H9 (cell line): ENCODE results near the gene TDP1. TPM values are rescaled to one million over a fixed set of nuclear protein-coding genes. Genes with fewer than 3 reads are reported as not detected.

Experiments
- DNase-seq: peaks from one replicate; pipeline ENCODE4 v3.0.0-alpha.2; 2017
- H2AFZ ChIP-seq: one replicate; pipeline ENCODE4 v1.6.1; 2013; ENCODE audit warnings: mild to moderate bottlenecking, low read length, control low read depth, moderate library complexity
- H2AK5ac ChIP-seq: 2 replicates; pipeline ENCODE4 v1.6.1; 2013; ENCODE audit warnings: low read length, control low read depth, mixed read lengths; ENCODE audit not compliant: insufficient read length
- H2BK120ac ChIP-seq: one replicate; pipeline ENCODE4 v1.6.1; 2013; ENCODE audit warnings: low read depth, mild to moderate bottlenecking, low read length, control low read depth, inconsistent platforms; ENCODE audit not compliant: poor library complexity, severe bottlenecking
- H2BK12ac ChIP-seq: 2 replicates; pipeline ENCODE4 v1.6.1; 2013; ENCODE audit warnings: low read length, control low read depth, mixed read lengths, low read depth; ENCODE audit not compliant: insufficient read length
- H2BK15ac ChIP-seq: 2 replicates; pipeline ENCODE4 v1.6.1; 2013; ENCODE audit warnings: low read depth, low read length, control low read depth
- H2BK20ac ChIP-seq: one replicate; pipeline ENCODE4 v1.6.1; 2013; ENCODE audit warnings: low read depth, mild to moderate bottlenecking, low read length, control low read depth, inconsistent platforms; ENCODE audit not compliant: poor library complexity, severe bottlenecking
- H2BK5ac ChIP-seq: 2 replicates; pipeline ENCODE4 v1.6.1; 2013; ENCODE audit warnings: low read length, control low read depth, mixed read lengths; ENCODE audit not compliant: insufficient read length
- H3K14ac ChIP-seq: 2 replicates; pipeline ENCODE4 v1.6.1; 2013; ENCODE audit warnings: low read length, control low read depth; ENCODE audit not compliant: insufficient read depth
- H3K18ac ChIP-seq: 2 replicates; pipeline ENCODE4 v1.6.1; 2013; ENCODE audit warnings: low read depth, mild to moderate bottlenecking, mixed read lengths, low read length, control low read depth; ENCODE audit not compliant: insufficient read length
- H3K23ac ChIP-seq: 2 replicates; pipeline ENCODE4 v1.6.1; 2013; ENCODE audit warnings: low read length, control low read depth, mixed read lengths, low read depth; ENCODE audit not compliant: insufficient read length
- H3K23me2 ChIP-seq: 2 replicates; pipeline ENCODE4 v1.6.1; 2013; ENCODE audit warnings: low read depth, mild to moderate bottlenecking, mixed read lengths, low read length, control low read depth; ENCODE audit not compliant: insufficient read length, poor library complexity, severe bottlenecking
- H3K27ac ChIP-seq: 2 replicates; pipeline ENCODE4 v1.5.1; 2013; ENCODE audit warnings: low read length, control low read depth, mixed read lengths, low read depth; ENCODE audit not compliant: insufficient read length
- H3K27me3 ChIP-seq: 2 replicates; pipeline ENCODE4 v1.6.1; 2013; ENCODE audit warnings: low read length, control low read depth, inconsistent platforms; ENCODE audit not compliant: insufficient read depth
- H3K4ac ChIP-seq: 2 replicates; pipeline ENCODE4 v1.6.1; 2013; ENCODE audit warnings: low read depth, mild to moderate bottlenecking, control low read depth, inconsistent platforms, low read length, moderate library complexity
- H3K4me1 ChIP-seq: 2 replicates; pipeline ENCODE4 v1.6.1; 2013; ENCODE audit warnings: low read length, control low read depth, inconsistent platforms; ENCODE audit not compliant: insufficient read depth
- H3K4me2 ChIP-seq: 2 replicates; pipeline ENCODE4 v1.6.1; 2013; ENCODE audit warnings: low read length, control low read depth, mixed read lengths; ENCODE audit not compliant: insufficient read length, insufficient read depth
- H3K56ac ChIP-seq: 2 replicates; pipeline ENCODE4 v1.6.1; 2013; ENCODE audit warnings: low read depth, mild to moderate bottlenecking, mixed read lengths, low read length, control low read depth; ENCODE audit not compliant: insufficient read length
- H3K79me1 ChIP-seq: 2 replicates; pipeline ENCODE4 v1.6.1; 2013; ENCODE audit warnings: low read depth, mild to moderate bottlenecking, moderate library complexity, low read length, control low read depth, inconsistent platforms; ENCODE audit not compliant: insufficient read depth, poor library complexity, severe bottlenecking
- H3K79me2 ChIP-seq: 2 replicates; pipeline ENCODE4 v1.6.1; 2013; ENCODE audit warnings: low read length, control low read depth, inconsistent platforms; ENCODE audit not compliant: insufficient read depth
- H3K9ac ChIP-seq: 2 replicates; pipeline ENCODE4 v1.6.1; 2013; ENCODE audit warnings: low read length, control low read depth, mixed read lengths; ENCODE audit not compliant: insufficient read length; ENCODE audit errors: extremely low read depth
- H3K9me3 ChIP-seq: one replicate; pipeline ENCODE4 v1.6.1; 2013; ENCODE audit warnings: low read depth, low read length, inconsistent platforms; ENCODE audit not compliant: control insufficient read depth
- H3T11ph ChIP-seq: one replicate; pipeline ENCODE4 v1.6.1; 2013; ENCODE audit warnings: mild to moderate bottlenecking, low read length, control low read depth, inconsistent platforms
- H4K20me1 ChIP-seq: one replicate; pipeline ENCODE4 v1.6.1; 2013; ENCODE audit not compliant: control insufficient read depth, insufficient read length, insufficient read depth
- H4K5ac ChIP-seq: 2 replicates; pipeline ENCODE4 v1.6.1; 2013; ENCODE audit warnings: low read depth, mild to moderate bottlenecking, mixed read lengths, low read length, control low read depth; ENCODE audit not compliant: insufficient read length
- H4K8ac ChIP-seq: replicated peaks from 2 replicates; pipeline ENCODE4 v1.6.1; 2013; ENCODE audit warnings: low read length, control low read depth, mixed read lengths, low read depth; ENCODE audit not compliant: insufficient read length
- H4K91ac ChIP-seq: 2 replicates; pipeline ENCODE4 v1.6.1; 2013; ENCODE audit warnings: low read depth, mild to moderate bottlenecking, moderate library complexity, mixed read lengths, low read length, control low read depth; ENCODE audit not compliant: insufficient read length
- H3K27ac Mint-ChIP-seq, 3 experiments: 2 replicates in 2 of 3; 3 replicates in 1 of 3; pipeline ENCODE4 v1.8.0; 2020 to 2021; ENCODE audit warnings: mixed read lengths in 3 of 3, mild to moderate bottlenecking in 1 of 3, moderate library complexity in 1 of 3
- H3K27me3 Mint-ChIP-seq: 2 replicates; pipeline ENCODE4 v1.8.0; 2021; ENCODE audit warnings: low read depth, mild to moderate bottlenecking, moderate library complexity, mixed read lengths
- H3K36me3 Mint-ChIP-seq, 3 experiments: 2 replicates in 2 of 3; 3 replicates in 1 of 3; pipeline ENCODE4 v1.8.0; 2020 to 2021; ENCODE audit warnings: low read depth in 3 of 3, mixed read lengths in 3 of 3; ENCODE audit not compliant: insufficient read depth in 1 of 3
- H3K4me1 Mint-ChIP-seq, 2 experiments: 2 replicates each; pipeline ENCODE4 v1.8.0; 2020; ENCODE audit warnings: mixed read lengths in 2 of 2
- H3K4me3 Mint-ChIP-seq, 2 experiments: 2 replicates in 1 of 2; 3 replicates in 1 of 2; pipeline ENCODE4 v1.8.0; 2020 to 2021; ENCODE audit warnings: mild to moderate bottlenecking in 2 of 2, mixed read lengths in 2 of 2, moderate library complexity in 1 of 2
- H3K9me3 Mint-ChIP-seq, 2 experiments: 2 replicates in 1 of 2; 3 replicates in 1 of 2; pipeline ENCODE4 v1.8.0; 2020; ENCODE audit warnings: mild to moderate bottlenecking in 2 of 2, mixed read lengths in 2 of 2, moderate library complexity in 1 of 2
- WGBS: extraction: QIAGEN DNeasy Blood & Tissue Kit; methylation state at CpG from one replicate; pipeline ENCODE4 v1.1.7; 2013; ENCODE audit warnings: missing lambda C conversion rate, low lambda C conversion rate, mixed read lengths; ENCODE audit not compliant: insufficient read length; ENCODE audit errors: extremely low coverage; 5-methylcytosine and 5-hydroxymethylcytosine counted together
- total RNA-seq: library from RNA; stranded (reverse); gene quantifications from 2 replicates; pipeline ENCODE4 v1.2.1, GENCODE V29; 2021
- TF ChIP-seq, protein P1 (sequence below): fragments of 200-600 bp; sonication (generic); conservative IDR thresholded peaks from 3 replicates; pipeline ENCODE4 v1.8.0; 2021; ENCODE audit warnings: antibody characterized with exemption, mild to moderate bottlenecking

The TDP1 gene
- total RNA-seq, 1 experiment from 2014 or later = 53.4 TPM

DNA sequence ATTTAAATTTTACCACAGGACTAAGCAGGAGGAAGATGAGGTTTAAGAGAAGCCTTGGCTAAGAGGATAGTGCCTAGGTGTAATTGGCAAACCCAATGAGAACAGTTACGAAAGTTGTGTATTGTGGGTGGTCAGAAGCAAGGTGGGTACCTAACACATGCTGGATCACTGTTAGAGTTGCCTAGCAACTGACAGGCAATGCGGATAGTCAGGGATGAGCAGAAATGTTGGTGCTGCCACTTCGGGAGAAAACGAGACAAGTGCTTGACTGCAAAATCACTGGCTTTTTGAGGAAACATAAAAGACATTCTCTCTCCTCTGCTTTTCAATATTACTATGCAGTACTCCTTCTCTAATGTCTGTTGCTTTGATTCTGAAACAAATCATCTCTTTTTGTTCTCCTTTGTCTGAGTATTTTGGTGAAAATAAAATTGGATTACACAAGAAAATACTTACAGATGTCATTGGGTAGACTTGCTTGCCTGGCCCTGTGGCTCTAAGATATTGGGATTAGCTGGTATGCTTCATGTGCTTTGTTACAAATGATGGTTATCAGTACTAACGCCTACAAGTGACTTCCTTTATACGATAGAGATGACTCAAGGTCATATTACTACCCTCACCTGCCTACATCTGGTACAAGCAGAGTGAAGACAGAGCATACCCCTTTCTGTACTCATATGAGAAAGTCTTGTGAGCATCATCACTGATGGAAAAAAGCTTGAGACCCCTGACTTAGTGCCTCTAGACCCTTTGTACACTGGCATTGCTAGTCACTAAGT is 48.0 kb downstream of the TDP1 start:
- Histone ChIP-seq H2BK20ac (no peak overlapping the region), H2BK120ac (no peak overlapping the region), H3K27ac (no peak overlapping the region), H3K9ac (no peak overlapping the region), H3K23ac (no peak overlapping the region), H3K4ac (no peak overlapping the region), H4K91ac (no peak overlapping the region), H2BK5ac (no peak overlapping the region), H2AK5ac (no peak overlapping the region), H3K23me2 (no peaks in the 10 kb centered on the region), H4K8ac (no peak overlapping the region), H3K9me3 (no peaks in the 10 kb centered on the region), H2AFZ (no peak overlapping the region), H2BK15ac (no peak overlapping the region), H3T11ph (no peak overlapping the region), H3K56ac (no peak overlapping the region), H3K4me1 (no peaks in the 10 kb centered on the region), H3K27me3 (no peaks in the 10 kb centered on the region), H3K4me2 (no peak overlapping the region), H3K79me1 (no peaks in the 10 kb centered on the region), H4K5ac (no peak overlapping the region), H2BK12ac (no peak overlapping the region), H3K79me2 (no peaks in the 10 kb centered on the region), H3K14ac (no peak overlapping the region), H4K20me1 (no peaks in the 10 kb centered on the region), H3K18ac (no peak overlapping the region)
- TF ChIP-seq, protein P1, sequence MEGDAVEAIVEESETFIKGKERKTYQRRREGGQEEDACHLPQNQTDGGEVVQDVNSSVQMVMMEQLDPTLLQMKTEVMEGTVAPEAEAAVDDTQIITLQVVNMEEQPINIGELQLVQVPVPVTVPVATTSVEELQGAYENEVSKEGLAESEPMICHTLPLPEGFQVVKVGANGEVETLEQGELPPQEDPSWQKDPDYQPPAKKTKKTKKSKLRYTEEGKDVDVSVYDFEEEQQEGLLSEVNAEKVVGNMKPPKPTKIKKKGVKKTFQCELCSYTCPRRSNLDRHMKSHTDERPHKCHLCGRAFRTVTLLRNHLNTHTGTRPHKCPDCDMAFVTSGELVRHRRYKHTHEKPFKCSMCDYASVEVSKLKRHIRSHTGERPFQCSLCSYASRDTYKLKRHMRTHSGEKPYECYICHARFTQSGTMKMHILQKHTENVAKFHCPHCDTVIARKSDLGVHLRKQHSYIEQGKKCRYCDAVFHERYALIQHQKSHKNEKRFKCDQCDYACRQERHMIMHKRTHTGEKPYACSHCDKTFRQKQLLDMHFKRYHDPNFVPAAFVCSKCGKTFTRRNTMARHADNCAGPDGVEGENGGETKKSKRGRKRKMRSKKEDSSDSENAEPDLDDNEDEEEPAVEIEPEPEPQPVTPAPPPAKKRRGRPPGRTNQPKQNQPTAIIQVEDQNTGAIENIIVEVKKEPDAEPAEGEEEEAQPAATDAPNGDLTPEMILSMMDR = no peak
- Mint-ChIP-seq H3K27ac (0 out of 7 replicates have a peak overlapping the region, but pooled peaks of 1 of the 3 experiments have one; percentile 1), H3K27me3 (no peaks in the 10 kb centered on the region), H3K4me3 (no peak overlapping the region), H3K36me3 (peaks cover 8 to 30% (median 25%) of the 10 kb centered on the region in 3 experiments; a peak in 6 of 7 replicates), H3K4me1 (no peaks in the 10 kb centered on the region), H3K9me3 (no peaks in the 10 kb centered on the region)
- whole genome bisulfite sequencing = no CpG with 5 or more reads among the region's 6 CpGs
- no peak for DNase-seq
